ENCODE data around the gene ZNF680.

Gene ZNF680

DNA sequence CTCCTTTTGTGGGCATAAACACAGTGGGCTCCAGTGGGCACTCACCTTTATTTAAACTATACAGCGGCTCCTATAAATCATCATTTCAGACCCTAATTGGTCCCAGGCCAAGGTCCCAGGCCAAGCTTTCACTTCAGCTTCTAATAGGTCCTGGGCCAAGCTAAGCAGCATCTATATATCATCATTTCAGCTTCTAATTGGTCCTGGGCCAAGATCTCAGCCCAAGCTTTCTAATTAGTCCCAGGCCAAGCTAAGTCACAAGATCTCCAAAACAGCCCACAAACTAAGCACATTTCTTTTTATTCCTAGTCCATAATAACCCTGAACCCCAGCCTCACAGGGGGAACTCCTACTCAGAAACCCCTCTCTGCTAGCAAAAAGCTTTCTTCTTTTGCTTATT, 47.1 kb downstream of the ZNF680 start:
- no peaks in the 10 kb centered on the region for H3K9me2 ChIP-seq (replicated peaks; ENCODE audit: control insufficient read depth, low read length)
- H3K79me2 ChIP-seq (ENCODE audit: control insufficient read depth, low read length), result peaks cover 44% of the 10 kb centered on the region
- H3F3A ChIP-seq (ENCODE audit: control insufficient read depth, insufficient read depth), result 0 out of 2 replicates have a peak, but pooled peaks cover 2% of the 10 kb centered on the region
- H3K9me3 ChIP-seq (ENCODE audit: control insufficient read depth, insufficient read depth, low read length), result peaks cover 41% of the 10 kb centered on the region; the same call in 1 of the 2 replicates
- no peak for TF ChIP-seq EZH2phosphoT487 (IDR thresholded peaks at IDR 0.05; ENCODE audit: borderline replicate concordance, low read length)
- TF ChIP-seq, protein P1, sequence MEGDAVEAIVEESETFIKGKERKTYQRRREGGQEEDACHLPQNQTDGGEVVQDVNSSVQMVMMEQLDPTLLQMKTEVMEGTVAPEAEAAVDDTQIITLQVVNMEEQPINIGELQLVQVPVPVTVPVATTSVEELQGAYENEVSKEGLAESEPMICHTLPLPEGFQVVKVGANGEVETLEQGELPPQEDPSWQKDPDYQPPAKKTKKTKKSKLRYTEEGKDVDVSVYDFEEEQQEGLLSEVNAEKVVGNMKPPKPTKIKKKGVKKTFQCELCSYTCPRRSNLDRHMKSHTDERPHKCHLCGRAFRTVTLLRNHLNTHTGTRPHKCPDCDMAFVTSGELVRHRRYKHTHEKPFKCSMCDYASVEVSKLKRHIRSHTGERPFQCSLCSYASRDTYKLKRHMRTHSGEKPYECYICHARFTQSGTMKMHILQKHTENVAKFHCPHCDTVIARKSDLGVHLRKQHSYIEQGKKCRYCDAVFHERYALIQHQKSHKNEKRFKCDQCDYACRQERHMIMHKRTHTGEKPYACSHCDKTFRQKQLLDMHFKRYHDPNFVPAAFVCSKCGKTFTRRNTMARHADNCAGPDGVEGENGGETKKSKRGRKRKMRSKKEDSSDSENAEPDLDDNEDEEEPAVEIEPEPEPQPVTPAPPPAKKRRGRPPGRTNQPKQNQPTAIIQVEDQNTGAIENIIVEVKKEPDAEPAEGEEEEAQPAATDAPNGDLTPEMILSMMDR (IDR thresholded peaks at IDR 0.05; ENCODE audit: low read depth, low read length, poor library complexity, severe bottlenecking), result no peak
- peaks cover 55% of the 10 kb centered on the region for H3K36me3 ChIP-seq (ENCODE audit: control insufficient read depth, low read length)
- H3K4me1 ChIP-seq (ENCODE audit: control insufficient read depth, low read length), result no peaks in the 10 kb centered on the region
- H3K4me3 ChIP-seq (ENCODE audit: low read length), result no peak overlapping the region
- no peak overlapping the region for H3K4me2 ChIP-seq (ENCODE audit: low read length)
- H4K20me1 ChIP-seq (ENCODE audit: control insufficient read depth, insufficient read depth, low read depth, low read length), result no peaks in the 10 kb centered on the region
- no peak overlapping the region for H3K27ac ChIP-seq (ENCODE audit: low read depth, low read length)
- no peaks in the 10 kb centered on the region for H3K27me3 ChIP-seq (ENCODE audit: control insufficient read depth, low read length)

DNA sequence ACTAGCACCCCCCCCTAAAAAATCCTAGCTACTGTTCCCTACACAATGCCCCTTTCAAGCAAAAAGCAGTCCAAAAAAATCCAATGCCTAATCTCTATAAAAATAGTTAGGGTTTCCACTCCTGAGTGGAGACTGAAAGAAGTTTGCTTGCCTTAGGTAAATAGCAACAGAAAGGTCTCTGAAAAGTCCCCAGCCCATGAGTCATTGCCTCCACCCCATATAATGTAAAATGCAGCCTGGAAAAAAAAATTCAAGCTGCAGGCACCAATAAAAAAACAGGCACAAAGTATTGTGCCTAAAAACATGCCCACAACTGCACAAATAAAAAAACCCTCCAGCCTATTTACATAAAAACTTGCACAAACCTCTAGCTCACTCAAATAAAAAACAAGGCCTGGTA, 47.5 kb downstream of the ZNF680 start:
- peaks cover 44% of the 10 kb centered on the region for H3K79me2 ChIP-seq (ENCODE audit: control insufficient read depth, low read length)
- H3K4me1 ChIP-seq (ENCODE audit: control insufficient read depth, low read length), result no peaks in the 10 kb centered on the region
- H3K27me3 ChIP-seq (ENCODE audit: control insufficient read depth, low read length), result no peaks in the 10 kb centered on the region
- peaks cover 38% of the 10 kb centered on the region; the same call in 1 of the 2 replicates for H3K9me3 ChIP-seq (ENCODE audit: control insufficient read depth, insufficient read depth, low read length)
- peaks cover 51% of the 10 kb centered on the region for H3K36me3 ChIP-seq (ENCODE audit: control insufficient read depth, low read length)
- no peaks in the 10 kb centered on the region for H4K20me1 ChIP-seq (ENCODE audit: control insufficient read depth, insufficient read depth, low read depth, low read length)
- H3K9me2 ChIP-seq (replicated peaks; ENCODE audit: control insufficient read depth, low read length), result no peaks in the 10 kb centered on the region
- H3K4me3 ChIP-seq (ENCODE audit: low read length), result no peak overlapping the region
- no peak overlapping the region for H3K27ac ChIP-seq (ENCODE audit: low read depth, low read length)
- H3K4me2 ChIP-seq (ENCODE audit: low read length), result no peak overlapping the region
- TF ChIP-seq EZH2phosphoT487 (IDR thresholded peaks at IDR 0.05; ENCODE audit: borderline replicate concordance, low read length), result no peak
- TF ChIP-seq, protein P1 (IDR thresholded peaks at IDR 0.05; ENCODE audit: low read depth, low read length, poor library complexity, severe bottlenecking), result no peak
- H3F3A ChIP-seq (ENCODE audit: control insufficient read depth, insufficient read depth), result 0 out of 2 replicates have a peak, but pooled peaks cover 1% of the 10 kb centered on the region

DNA sequence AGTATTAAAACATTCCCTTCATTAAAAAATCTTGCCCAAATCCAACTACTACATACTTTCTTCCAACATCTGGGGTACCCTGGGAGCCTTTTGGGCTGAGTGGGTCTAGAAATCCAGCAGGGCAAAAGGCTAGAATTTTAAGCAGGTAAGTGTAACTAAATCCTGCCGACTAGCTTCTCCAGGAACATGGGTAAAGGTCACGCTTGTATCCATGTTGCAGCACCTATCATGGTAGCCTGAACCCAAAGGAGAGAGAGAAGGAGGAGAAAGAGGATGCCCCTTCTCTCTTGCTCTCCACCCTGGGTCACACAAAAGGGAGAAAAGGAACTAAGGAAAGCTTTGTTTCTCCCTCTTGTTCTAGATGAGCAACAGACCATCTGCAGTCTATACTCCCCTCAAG, 53.3 kb downstream of the ZNF680 start:
- H3K9me3 ChIP-seq (ENCODE audit: control insufficient read depth, insufficient read depth, low read length), result peaks cover 15% of the 10 kb centered on the region
- no peaks in the 10 kb centered on the region for H3K79me2 ChIP-seq (ENCODE audit: control insufficient read depth, low read length)
- H3K4me3 ChIP-seq (ENCODE audit: low read length), result no peak overlapping the region
- peaks cover 21% of the 10 kb centered on the region for H3K36me3 ChIP-seq (ENCODE audit: control insufficient read depth, low read length)
- H3K4me1 ChIP-seq (ENCODE audit: control insufficient read depth, low read length), result no peaks in the 10 kb centered on the region
- H3K9me2 ChIP-seq (replicated peaks; ENCODE audit: control insufficient read depth, low read length), result no peaks in the 10 kb centered on the region
- no peaks in the 10 kb centered on the region for H3F3A ChIP-seq (ENCODE audit: control insufficient read depth, insufficient read depth)
- H3K4me2 ChIP-seq (ENCODE audit: low read length), result no peak overlapping the region
- no peaks in the 10 kb centered on the region for H3K27me3 ChIP-seq (ENCODE audit: control insufficient read depth, low read length)
- no peak for TF ChIP-seq EZH2phosphoT487 (IDR thresholded peaks at IDR 0.05; ENCODE audit: borderline replicate concordance, low read length)
- TF ChIP-seq, protein P1 (IDR thresholded peaks at IDR 0.05; ENCODE audit: low read depth, low read length, poor library complexity, severe bottlenecking), result no peak
- no peak overlapping the region for H3K27ac ChIP-seq (ENCODE audit: low read depth, low read length)
- no peaks in the 10 kb centered on the region for H4K20me1 ChIP-seq (ENCODE audit: control insufficient read depth, insufficient read depth, low read depth, low read length)

All from DOHH2 (cell line).